ENCODE measurements around the gene MRPS24.

MRPS24 gene

DNA sequence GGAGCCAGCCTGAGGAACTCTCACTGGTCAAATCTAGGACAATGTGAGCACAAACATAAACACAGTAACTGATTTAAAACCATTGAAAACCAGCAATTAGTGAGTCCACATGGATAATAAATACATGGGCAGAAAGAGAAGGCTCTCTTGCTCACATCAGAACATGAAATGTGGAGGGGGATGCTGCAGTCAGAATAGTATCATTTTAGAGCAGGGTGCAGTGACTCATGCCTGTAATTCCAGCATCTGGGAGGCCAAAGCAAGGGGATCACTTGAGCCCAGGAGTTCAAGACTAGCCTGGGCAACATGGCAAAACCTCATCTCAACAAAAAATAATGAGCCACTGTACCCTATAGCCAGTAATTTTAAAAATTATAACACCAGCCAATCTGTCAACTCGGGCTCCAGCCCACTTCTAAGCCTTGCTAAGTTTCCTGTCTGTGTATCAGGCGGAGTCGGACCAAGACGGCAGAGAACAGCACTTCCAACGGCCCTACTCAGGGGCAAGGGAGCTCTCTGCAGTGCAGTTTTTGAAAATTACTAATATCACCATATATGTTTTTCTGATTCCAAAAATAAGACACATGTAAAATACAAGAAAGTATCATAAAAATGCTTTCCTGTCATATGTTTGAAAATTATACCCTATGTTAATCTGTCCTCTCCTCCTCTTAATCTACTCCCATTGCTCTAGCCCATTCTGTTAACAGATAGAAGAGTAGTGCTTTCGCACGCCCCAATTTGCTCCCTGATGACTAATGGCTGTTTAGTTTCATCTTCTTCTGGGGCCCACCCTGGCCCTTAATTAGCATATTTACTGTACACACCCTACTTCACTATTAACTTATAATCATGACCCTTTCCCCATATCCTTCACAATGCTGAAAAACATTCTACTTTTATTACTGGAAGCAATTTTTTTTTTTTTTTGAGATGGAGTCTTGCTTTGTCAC is 20.0 kb upstream of the MRPS24 start:
- no peak for DNase-seq (ENCODE audit: low read depth)
- in situ Hi-C loops (cut with HindIII; ENCODE audit: low sequenced_read_pairs), result no loop called here
- H3K4me3 ChIP-seq (ENCODE audit: low read depth, low read length), result no peak overlapping the region
- TF ChIP-seq CTCF (IDR thresholded peaks at IDR 0.05; ENCODE audit: low read depth, low read length, missing control alignments), result no peak

DNA sequence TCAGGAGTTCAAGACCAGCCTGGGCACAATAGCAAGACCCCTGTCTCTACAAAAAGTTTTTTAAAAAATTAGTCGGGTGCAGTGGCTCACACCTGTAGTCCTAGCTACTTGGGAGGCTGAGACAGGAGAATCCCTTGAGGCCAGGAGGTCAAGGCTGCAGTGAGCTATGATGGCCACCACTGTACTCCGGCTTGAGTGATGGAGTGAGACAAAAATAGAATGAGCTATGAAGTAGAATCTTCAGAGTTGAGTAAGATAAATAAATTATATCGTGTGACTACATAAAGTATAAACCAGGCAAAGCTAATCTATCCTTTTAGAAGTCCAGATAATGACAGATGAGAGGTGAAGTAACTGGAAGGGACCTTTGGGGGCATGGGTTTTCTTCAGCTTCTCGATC is 15.3 kb upstream of the MRPS24 start:
- TF ChIP-seq CTCF (IDR thresholded peaks at IDR 0.05; ENCODE audit: low read depth, low read length, missing control alignments), result no peak
- DNase-seq (ENCODE audit: low read depth), result no peak
- in situ Hi-C loops (cut with HindIII; ENCODE audit: low sequenced_read_pairs), result no loop called here
- H3K4me3 ChIP-seq (ENCODE audit: low read depth, low read length), result no peak overlapping the region

DNA sequence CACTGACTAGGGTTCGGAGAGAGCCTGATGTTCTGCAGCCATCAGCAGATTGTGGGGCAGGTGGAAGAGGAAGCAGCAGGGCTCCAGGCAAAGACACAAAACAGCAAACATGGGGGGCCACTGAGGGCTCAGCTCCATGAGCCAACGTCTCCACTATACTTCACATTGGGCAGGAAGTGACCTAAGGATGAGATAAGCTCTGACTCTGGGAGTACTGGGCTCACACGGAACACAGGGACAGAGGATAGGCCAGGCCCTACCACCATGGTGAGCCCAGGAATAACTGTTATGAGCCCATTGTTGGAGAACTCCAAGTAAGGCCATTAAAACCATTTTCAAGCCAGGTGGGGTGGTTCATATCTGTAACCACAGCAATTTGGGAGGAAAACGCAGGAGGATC is 14.9 kb upstream of the MRPS24 start:
- DNase-seq (ENCODE audit: low read depth), result no peak
- TF ChIP-seq CTCF (IDR thresholded peaks at IDR 0.05; ENCODE audit: low read depth, low read length, missing control alignments), result no peak
- in situ Hi-C loops (cut with HindIII; ENCODE audit: low sequenced_read_pairs), result no loop called here
- H3K4me3 ChIP-seq (ENCODE audit: low read depth, low read length), result no peak overlapping the region

- in situ Hi-C loops (cut with HindIII; ENCODE audit: low sequenced_read_pairs), result no loop called here
- H3K4me3 ChIP-seq (ENCODE audit: low read depth, low read length), result no peak overlapping the region
- DNase-seq (ENCODE audit: low read depth), result no peak
- no peak for TF ChIP-seq CTCF (IDR thresholded peaks at IDR 0.05; ENCODE audit: low read depth, low read length, missing control alignments)
These were observed 11.3 kb upstream of the MRPS24 start for GRCh38 chr7:43880596-43880995.

GRCh38 chr7:43879477-43879876 is 10.2 kb upstream of the MRPS24 start:
- TF ChIP-seq CTCF (IDR thresholded peaks at IDR 0.05; ENCODE audit: low read depth, low read length, missing control alignments), result no peak
- no peak overlapping the region for H3K4me3 ChIP-seq (ENCODE audit: low read depth, low read length)
- DNase-seq (ENCODE audit: low read depth), result peak; percentile 35
- in situ Hi-C loops (cut with HindIII; ENCODE audit: low sequenced_read_pairs), result no loop called here

- H3K4me3 ChIP-seq (ENCODE audit: low read depth, low read length), result no peak overlapping the region
- in situ Hi-C loops (cut with HindIII; ENCODE audit: low sequenced_read_pairs), result no loop called here
- no peak for TF ChIP-seq CTCF (IDR thresholded peaks at IDR 0.05; ENCODE audit: low read depth, low read length, missing control alignments)
- DNase-seq (ENCODE audit: low read depth), result peak; percentile 15
These were observed 9.6 kb upstream of the MRPS24 start for GRCh38 chr7:43878867-43879266.
